Lower leg skin (tissue), 4 donors: ENCODE results near the gene STEAP2. TPM values are rescaled to one million over a fixed set of nuclear protein-coding genes. Genes with fewer than 3 reads are reported as not detected.
A peak's percentile ranks its signal among the peaks of the same experiment; 100 is the strongest.

ENCODE experiments used
- DNase-seq, 2 donors: peaks; one replicate each; pipeline ENCODE4 v3.0.0-alpha.2; 2019; ENCODE audit warnings: low spot score in 2 of 2
- H3K4me3 ChIP-seq: fragments of 200-600 bp; sonication (generic); 2 replicates; pipeline ENCODE4 v1.5.1; 2017; ENCODE audit warnings: mild to moderate bottlenecking, low read depth; ENCODE audit not compliant: poor library complexity, severe bottlenecking
- CTCF ChIP-seq, 3 donors: fragments of 450-650 bp; IDR thresholded peaks; one replicate each; pipeline ENCODE4 v1.5.1; 2016; ENCODE audit warnings: antibody characterized with exemption in 3 of 3, mild to moderate bottlenecking in 3 of 3, moderate library complexity in 2 of 3
- POLR2A ChIP-seq, 2 donors: fragments of 450-650 bp; IDR thresholded peaks; one replicate each; pipeline ENCODE4 v1.6.1; 2016 to 2017; ENCODE audit warnings: antibody characterized with exemption in 2 of 2, mild to moderate bottlenecking in 1 of 2, moderate library complexity in 1 of 2
- WGBS, 2 donors: methylation state at CpG; one replicate each; pipeline ENCODE4 v1.1.5; 2018; 5-methylcytosine and 5-hydroxymethylcytosine counted together
- intact Hi-C: fragments of 100-400 bp; cut with DNase I; formaldehyde crosslinking; loops from one replicate; pipeline ENCODE4 v1.15.0; 2023; ENCODE audit warnings: low total_unique reads
- total RNA-seq, 4 donors: library from RNA; depleted of rRNA; stranded (reverse); fragments of >200 nt; gene quantifications; one replicate each; pipeline ENCODE4 v1.1.0, GENCODE V29; 2016

The STEAP2 gene
- total RNA-seq, 4 donors from 2014 or later = 2.7 to 7.9 (median 5.3) TPM

GRCh38 chr7:90243556-90243955 lies 32.0 kb downstream of the STEAP2 start:
- 20 to 23% methylated on average over 1 of the region's 1 CpG for WGBS, 2 donors
- DNase-seq = no peak
- intact Hi-C loops = no loop called here
- TF ChIP-seq POLR2A (IDR thresholded peaks at IDR 0.05) = no peak
- TF ChIP-seq CTCF (IDR thresholded peaks at IDR 0.05) = no peak
- H3K4me3 ChIP-seq = no peak overlapping the region

GRCh38 chr7:90244565-90244908 lies 33.0 kb downstream of the STEAP2 start:
- intact Hi-C loops = no loop called here
- TF ChIP-seq CTCF (IDR thresholded peaks at IDR 0.05) (no peak), POLR2A (IDR thresholded peaks at IDR 0.05) (no peak)
- peak overlapping the region; percentile 82 for H3K4me3 ChIP-seq
- no peak for DNase-seq
- 14 to 21% methylated on average over 6 of the region's 6 CpGs for WGBS, 2 donors

- WGBS, 2 donors = 1% methylated on average over 40 to 43 of the region's 59 CpGs
- peak within 1 kb of the TSS; percentile 82 for H3K4me3 ChIP-seq
- peak; percentile 89 to 98 for DNase-seq
- intact Hi-C loops = no loop called here
- TF ChIP-seq POLR2A (IDR thresholded peaks at IDR 0.05) = no peak
- no peak for TF ChIP-seq CTCF (IDR thresholded peaks at IDR 0.05)
These were observed 33.6 kb downstream of the STEAP2 start, which contains the start of gene CFAP69 for GRCh38 chr7:90244909-90245851. TSS of gene CFAP69 (plus strand) at chr7:90245174. CDS start at chr7:90245425, 251 bp downstream.

- no peak overlapping the region for H3K4me3 ChIP-seq
- intact Hi-C loops = no loop called here
- no peak for DNase-seq
- TF ChIP-seq POLR2A (IDR thresholded peaks at IDR 0.05) (no peak), CTCF (IDR thresholded peaks at IDR 0.05) (no peak)
- 15 to 24% methylated on average over 9 of the region's 9 CpGs for WGBS, 2 donors
These were observed 34.6 kb downstream of the STEAP2 start for GRCh38 chr7:90246171-90246570.

GRCh38 chr7:90248706-90249105 lies 37.2 kb downstream of the STEAP2 start:
- TF ChIP-seq POLR2A (IDR thresholded peaks at IDR 0.05) (no peak), CTCF (IDR thresholded peaks at IDR 0.05) (no peak)
- H3K4me3 ChIP-seq = no peak overlapping the region
- no peak for DNase-seq
- intact Hi-C loops = no loop called here
- 88 to 90% methylated on average over 3 of the region's 3 CpGs for WGBS, 2 donors
